Fibroblast of gingiva (primary cell): Measurements from ENCODE around the gene CAMTA1.

ENCODE experiments used
- DNase-seq: peaks from one replicate; pipeline ENCODE4 v3.0.0-alpha.2; 2011; ENCODE audit warnings: low read depth

The CAMTA1 gene

GRCh38 chr1:7006996-7007871, 222.0 kb downstream of the CAMTA1 start:
- no peak for DNase-seq

- DNase-seq, result no peak
Measured at GRCh38 chr1:7007902-7008301, 222.6 kb downstream of the CAMTA1 start.

DNA sequence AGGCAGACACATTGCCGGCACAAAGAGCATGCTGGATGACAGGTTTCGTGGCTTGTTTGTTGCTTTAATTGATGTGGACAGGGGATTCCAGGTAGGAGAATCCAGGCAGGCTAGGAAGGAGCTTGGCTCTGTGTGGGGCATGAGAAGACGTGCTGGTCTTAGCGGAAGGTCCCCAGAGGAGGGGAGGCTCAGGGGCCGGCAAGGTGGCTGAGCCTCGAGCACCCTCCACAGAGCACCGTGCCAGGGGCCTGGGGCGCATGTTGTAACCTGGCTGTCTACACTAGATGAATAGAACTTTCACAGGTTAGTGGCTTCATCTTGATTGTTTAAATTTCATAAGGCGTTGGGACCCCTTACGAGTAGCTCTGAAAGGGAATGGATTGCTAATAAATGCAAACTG, 223.1 kb downstream of the CAMTA1 start:
- no peak for DNase-seq

GRCh38 chr1:7008975-7009740, 223.9 kb downstream of the CAMTA1 start:
- no peak for DNase-seq

DNA sequence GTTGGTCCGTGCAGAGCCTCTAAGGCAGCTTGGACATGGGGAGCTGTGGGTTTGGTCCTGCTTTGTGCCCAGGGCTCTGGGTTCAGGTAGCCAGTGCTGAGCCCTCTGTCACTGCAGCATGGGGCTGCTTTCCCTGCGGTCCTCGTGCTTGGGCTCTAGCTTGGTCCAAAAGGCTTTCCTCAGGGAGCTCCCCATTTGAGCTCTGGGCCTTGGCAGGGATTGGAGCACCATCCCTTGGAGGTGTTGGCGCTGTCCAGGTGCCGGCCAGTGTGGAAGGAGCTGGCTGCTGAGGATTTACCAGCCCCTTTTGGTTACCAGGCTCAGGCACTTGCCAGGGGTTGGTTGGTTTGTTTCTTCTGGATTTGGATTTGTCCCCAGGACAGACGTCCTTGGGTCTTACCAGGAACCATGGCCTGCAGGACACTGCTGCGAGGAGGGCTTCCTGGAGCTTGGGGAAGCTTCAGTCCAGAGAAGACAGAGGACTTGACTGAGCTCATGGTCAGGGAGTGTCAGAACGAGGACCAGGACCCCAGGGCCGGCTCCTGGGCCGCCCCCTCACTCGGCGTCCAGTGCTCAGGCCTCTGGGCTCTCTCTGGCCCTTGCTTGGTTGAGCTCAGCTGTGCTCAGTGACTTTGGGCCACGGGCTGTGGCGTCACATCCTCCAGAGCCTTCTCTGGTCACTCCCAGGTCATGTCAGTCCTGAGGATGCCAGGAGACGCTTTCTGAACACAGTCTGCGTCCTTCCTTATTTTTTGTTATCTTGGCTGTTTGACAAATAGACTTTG, 224.7 kb downstream of the CAMTA1 start:
- DNase-seq, result no peak

DNA sequence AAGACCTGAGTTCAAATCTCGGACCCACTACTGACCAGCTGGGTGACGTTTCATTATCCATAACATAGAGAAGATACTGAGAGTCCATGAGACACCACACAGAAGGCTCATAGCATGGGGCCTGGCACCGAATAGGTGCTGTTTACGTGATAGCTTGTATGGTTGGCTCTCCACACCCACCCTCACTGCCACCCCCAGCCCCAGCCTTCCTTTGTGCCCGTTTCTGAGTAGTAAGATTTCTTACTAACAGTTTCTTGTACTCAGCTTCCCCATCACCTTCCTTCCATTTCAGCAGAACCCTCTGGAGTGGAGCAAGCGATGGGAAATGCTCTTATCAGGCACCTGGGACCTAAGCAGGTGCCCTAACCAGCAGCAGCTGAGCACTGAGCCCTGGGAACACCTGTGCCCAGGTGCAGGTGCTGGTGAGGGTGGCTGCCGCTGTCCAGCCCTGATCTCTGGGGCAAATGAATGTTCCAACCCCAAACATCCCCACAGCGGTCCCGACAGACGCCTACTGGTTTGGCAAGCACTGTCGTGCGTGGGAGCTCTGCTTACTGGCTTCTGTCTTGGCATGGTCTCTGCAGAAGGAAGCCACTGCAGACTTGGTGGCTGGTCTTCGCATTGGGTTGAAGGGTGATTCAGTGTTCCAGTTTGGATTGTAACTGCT, 225.4 kb downstream of the CAMTA1 start:
- DNase-seq, result no peak

DNA sequence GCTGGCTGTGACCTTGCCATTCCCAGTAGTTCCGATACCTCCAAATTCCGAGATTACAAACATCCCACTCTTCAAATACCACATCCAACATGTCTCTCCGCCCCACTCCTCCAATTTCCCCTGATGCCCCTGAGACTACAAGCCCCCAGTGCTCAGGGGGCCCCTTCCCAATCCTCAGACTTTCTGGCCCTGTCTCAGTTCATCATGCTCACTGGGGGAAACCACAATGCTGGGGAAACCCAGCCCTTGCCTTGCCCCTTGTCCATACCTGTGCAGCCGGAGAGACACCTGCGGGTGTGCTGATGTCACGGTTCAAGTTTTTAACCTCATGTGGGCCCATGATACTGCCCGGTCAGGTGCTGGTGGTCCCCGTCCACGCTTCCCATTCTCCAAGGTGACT, 226.6 kb downstream of the CAMTA1 start:
- DNase-seq, result no peak

DNA sequence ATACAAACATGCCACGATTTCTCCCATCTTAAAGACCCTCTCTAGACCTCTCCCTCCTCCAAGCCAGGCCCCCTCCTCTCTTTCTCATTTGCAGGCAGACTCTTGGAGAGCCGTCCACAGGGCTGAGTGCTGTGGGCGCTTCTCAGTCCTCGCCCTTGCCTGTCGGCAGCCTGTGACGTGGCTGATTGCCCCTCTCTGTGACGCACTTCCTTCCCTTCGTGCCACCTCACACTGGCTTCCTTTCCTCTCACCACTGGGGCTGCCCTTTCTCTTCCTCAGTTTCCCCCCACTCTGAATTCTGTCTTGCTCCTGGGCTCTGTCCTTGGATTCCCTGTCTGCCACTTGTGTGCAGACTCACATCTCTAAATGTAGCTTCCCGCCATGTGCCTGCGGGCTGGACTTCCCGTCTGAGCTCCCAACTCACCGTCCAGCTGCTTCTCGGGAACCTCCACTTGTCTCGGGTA, 227.2 kb downstream of the CAMTA1 start:
- DNase-seq, result no peak

DNA sequence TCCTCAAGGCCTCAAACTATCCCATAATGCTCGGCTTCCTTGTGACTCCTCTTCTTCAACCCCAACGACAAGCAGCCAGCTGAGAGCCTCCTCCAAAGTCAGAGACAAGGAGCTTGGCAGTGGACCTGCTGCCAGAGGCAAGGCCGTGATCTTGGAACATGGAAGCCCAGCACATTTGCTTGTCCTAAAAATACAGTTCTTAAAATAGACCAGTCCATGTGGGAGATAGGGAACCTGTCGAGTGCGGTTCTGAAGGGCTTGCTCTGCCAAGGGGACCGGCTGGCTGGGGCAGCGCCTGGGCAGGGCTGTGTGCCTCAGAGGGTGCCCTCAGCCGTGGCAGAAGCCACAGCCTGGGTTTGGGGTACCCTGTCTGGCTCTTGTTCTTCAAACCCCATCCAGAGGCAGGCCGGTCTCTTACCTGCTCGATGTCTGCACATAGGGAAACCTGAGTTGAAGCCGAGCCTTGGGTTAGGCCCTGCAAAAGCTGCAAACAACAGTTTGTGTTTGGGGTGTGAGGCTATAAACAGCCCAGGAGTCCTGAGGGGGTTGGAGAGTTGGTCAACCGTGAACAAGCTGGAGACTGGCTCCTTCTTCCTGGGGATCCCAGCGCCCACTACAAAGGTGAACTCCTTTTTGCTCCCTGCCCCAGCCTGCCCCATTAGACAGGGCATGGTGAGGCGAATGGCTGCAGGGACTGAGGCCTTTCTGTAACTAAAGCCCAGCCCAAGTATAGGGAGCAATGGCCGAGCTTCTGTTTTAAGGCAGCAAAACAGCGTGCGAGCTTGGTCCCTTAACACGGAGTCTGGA, 228.8 kb downstream of the CAMTA1 start:
- no peak for DNase-seq

GRCh38 chr1:7014640-7014930, 229.3 kb downstream of the CAMTA1 start:
- DNase-seq, result no peak

GRCh38 chr1:7015022-7015421, 229.8 kb downstream of the CAMTA1 start:
- DNase-seq, result no peak

DNA sequence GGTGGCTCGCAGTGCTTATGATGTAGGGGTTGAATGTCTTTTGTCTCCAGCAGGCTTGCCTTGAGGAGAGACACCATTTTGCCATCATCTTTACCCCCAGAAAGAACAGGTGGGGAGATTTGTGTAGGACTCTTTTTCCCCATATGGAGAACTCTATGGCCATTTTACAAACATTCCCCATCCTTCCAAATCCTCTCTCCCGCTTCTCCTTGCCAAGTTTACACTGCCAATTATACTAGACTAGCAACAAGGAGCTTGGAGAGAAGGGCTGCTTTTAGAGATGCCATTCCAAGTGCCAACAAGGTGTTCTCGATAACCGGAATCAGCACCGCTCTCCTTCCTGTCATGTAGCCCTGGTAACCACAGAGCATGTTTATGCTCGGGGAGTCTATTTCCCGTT, 233.1 kb downstream of the CAMTA1 start:
- no peak for DNase-seq

GRCh38 chr1:7018826-7019225, 233.6 kb downstream of the CAMTA1 start:
- DNase-seq, result no peak

DNA sequence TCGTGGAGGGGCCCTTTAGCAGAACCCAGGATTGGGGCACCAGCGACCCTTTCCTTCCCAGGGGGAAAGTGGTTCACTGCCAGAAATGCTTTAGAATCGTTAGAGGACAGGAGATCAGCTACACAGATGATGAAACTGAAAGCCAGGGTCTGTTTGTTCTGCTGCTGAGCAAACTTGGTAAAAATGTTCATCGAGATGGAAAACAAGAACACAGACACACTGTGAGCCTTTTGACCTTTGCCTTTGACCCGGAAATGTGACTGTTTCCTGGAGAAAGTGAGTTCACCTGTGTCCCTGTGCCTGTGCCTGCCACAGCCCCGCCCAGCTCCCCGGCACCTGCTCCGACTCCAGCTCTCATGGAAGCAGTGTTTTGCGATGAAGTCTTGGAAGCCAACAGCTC, 234.3 kb downstream of the CAMTA1 start:
- DNase-seq, result no peak

DNA sequence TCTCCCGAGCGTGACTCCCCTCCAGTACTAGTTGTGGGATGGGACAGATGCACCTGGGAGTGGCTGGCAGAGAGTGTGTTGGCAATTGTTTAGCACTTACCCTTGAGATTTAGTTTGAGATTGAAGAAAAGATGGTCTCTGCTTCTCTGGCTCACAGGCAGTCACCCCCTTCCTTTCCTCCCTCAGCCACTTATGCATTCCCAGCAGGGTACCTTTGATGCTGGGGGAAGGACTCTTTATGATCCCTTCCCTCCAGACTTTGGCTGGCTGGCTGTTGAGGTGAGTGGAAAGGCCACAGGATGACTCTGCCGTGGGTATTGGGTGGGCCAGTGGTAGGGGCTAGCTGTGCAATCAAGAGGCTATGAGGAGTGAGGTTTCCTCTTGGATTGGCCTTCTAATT, 236.8 kb downstream of the CAMTA1 start:
- no peak for DNase-seq

DNA sequence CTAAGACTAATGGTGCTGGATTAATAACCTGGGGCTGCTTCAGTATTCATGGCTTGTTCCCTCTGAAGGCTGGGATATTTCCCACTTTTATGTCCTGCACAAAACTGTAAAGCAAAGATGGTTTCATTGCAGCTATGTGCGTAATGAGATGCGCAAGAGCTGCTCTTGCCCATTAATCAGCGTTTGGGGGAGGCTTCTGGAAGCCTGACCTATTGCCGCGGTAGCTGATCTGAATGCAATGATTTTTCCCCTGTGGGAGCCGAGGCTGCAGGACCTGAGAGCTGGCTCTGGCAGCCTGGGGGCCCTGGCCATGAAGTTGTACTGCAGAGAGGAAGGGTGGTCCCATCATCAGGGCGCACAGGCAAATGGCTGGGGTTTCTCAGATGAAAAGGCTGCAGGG, 239.8 kb downstream of the CAMTA1 start:
- DNase-seq, result no peak

- DNase-seq, result no peak
Measured at GRCh38 chr1:7026169-7026568, 240.9 kb downstream of the CAMTA1 start.

GRCh38 chr1:7032992-7033391, 247.7 kb downstream of the CAMTA1 start:
- DNase-seq, result no peak

GRCh38 chr1:7036386-7036785, 251.1 kb downstream of the CAMTA1 start:
- DNase-seq, result no peak

- no peak for DNase-seq
Measured at GRCh38 chr1:7039590-7040220, 254.5 kb downstream of the CAMTA1 start.
